GM19452 (cell line): ENCODE data around the gene CORO2A.

ENCODE experiments used
- ATAC-seq: cut with Tn5 transposase; IDR thresholded peaks from one replicate; pipeline ENCODE4 v1.9.1; 2021; ENCODE audit not compliant: unreplicated experiment

Gene CORO2A

GRCh38 chr9:98219794-98220370 lies 27.4 kb upstream of the CORO2A start:
- no peak for ATAC-seq

DNA sequence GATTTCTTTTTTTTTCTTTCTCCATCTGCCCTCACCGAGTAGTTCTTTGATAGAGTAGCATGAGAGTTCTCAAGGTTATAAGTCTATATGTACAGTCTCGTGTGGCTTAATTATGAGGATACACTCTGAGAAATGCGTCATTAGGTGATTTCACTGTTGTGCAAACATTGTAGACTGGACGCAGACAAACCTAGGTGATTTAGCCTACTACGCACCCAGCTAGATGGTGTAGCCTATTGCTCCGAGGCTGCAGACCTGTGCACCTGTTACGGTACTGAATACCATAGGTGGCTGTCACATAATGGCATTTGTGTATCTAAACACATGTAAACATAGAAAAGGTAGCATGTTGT lies 26.9 kb upstream of the CORO2A start:
- no peak for ATAC-seq

DNA sequence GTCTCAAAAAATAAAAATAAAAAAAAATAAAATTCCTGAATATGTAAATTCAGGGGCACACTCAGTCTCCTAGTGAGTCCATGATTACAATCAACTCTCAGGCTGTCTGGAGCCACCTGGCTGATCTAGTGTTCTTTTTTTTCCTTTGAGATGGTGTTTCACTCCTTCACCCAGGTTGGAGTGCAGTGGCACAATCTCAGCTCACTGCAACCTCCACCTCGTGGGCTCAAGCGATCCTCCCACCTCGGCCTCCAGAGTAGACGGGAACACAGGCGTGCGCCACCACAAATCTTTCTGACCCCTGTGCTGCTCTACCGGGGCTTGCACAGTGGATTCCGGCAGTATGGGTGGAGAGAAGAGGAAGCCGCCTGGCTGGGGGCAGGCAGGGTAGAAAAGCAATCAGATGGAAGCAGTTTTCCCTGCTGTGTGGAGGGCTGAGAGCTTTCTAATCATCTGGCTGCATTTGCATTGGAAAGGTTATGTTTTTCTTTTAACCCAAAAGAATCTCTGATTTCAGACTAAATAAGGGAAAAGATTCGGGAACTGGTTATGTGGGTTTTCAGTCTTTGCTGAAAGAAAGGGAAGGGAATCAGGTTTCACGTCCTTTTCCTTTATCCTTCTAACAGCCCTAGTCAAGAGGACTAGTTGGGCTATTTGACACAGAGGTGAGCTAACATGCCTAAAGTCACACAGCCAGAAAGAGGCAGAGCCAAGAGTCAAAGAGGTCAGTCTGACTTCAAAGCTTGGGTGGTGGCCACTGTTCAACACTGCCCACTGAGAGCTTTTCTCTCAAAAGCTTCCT lies 26.3 kb upstream of the CORO2A start:
- ATAC-seq, result no peak

DNA sequence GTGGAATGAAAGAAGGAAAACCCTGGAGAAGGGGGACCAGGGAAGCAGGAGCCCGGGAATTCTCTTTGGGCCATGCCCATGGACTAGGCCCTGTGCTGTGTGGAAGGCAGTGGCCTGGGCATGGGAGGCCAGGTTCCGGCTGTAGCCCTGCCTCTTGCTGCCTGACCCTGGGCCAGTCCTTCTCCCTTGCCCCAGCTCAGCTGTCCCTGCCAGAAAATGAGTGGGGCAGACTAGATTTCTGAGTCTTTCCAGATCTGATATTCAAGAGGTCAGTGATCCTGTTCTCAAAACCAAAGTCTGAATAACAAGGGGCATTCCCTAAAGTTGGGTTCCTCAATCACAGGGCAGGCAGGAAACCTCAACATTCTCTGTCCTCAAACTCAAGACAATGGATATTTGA lies 24.8 kb upstream of the CORO2A start:
- no peak for ATAC-seq

DNA sequence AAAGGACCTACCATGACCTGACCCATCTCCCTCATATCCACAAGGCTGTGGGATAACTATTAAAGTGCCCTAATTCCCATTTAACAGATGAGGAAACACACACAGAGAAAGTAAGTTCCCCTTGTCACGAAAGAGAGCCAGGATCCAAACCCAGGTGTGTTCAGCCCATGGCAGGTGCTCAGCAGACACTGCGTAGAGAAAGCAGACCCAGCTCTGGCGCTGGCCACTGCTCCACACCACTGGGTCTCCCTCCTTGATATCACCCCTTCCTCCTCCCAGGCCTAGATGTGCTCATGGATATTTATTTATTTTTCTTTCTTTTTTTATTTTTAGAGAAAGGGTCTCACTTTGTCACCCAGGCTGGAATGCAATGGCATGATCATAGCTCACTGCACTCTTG lies 24.0 kb upstream of the CORO2A start:
- no peak for ATAC-seq

- no peak for ATAC-seq
Measured at GRCh38 chr9:98215821-98216220, 23.4 kb upstream of the CORO2A start.

GRCh38 chr9:98215271-98215670 lies 22.8 kb upstream of the CORO2A start:
- ATAC-seq, result no peak

GRCh38 chr9:98214811-98215210 lies 22.4 kb upstream of the CORO2A start:
- ATAC-seq, result no peak

DNA sequence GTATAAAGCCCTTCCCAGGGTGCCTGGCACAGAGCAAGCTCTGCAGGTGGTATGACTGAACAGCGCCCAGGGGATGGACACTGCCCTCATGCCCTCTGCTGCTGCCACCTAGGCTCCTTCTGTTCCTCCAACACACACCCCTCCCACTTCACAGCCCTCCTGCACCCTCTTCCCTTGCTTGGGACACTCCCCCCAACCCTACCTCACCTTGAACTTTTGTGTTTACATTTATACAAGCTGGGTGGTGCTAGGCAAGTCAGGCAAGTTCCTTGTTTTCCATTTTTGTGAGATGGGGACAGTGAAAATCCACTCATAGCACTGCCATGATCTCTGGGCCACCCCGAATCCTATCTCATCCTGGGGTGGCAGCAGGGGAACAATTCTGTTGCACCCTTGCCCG lies 18.8 kb upstream of the CORO2A start:
- ATAC-seq, result no peak

GRCh38 chr9:98210435-98210834 lies 18.0 kb upstream of the CORO2A start:
- no peak for ATAC-seq

DNA sequence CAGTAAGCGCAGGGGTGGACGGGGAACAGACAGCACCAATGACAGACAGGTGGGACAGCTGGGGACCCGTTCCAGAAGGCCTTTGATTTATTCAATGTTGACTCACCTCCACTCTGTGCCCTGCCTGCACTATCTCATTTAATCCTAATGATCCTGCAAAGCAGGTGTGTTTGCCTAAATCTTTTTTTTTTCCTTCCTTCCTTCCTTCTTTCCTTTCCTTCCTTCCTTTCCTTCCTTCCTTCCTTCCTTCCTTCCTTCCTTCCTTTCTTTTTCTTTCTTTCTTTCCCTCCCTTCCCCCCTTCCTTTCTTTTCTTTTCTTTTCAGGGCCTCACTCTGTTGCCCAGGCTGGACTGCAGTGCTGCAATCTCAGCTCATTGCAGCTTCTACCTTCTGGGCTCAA lies 17.1 kb upstream of the CORO2A start:
- no peak for ATAC-seq

- ATAC-seq, result no peak
Measured at GRCh38 chr9:98208635-98209034, 16.2 kb upstream of the CORO2A start.

DNA sequence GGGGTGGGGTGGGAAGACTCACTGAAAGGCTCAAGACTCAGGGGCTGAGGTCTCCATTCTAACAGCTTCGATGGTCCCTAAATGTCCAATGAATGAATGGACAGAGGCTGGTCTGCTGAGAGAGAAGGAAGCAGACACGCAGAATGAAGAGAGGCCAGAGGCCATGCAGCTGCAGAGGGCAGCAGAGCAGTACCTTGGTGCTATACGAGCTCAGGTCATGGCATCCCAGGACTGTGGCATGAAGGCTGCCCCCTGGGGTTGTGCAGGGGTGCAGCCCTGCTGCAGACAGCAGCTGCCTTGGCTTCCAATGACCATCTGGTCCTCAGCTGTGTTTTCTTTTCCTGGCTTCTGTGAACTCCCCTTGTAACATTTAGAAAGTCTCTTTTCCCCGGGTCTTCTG lies 15.2 kb upstream of the CORO2A start:
- no peak for ATAC-seq

- no peak for ATAC-seq
Measured at GRCh38 chr9:98206754-98207153, 14.3 kb upstream of the CORO2A start.

- no peak for ATAC-seq
Measured at GRCh38 chr9:98204692-98205091, 12.3 kb upstream of the CORO2A start.

DNA sequence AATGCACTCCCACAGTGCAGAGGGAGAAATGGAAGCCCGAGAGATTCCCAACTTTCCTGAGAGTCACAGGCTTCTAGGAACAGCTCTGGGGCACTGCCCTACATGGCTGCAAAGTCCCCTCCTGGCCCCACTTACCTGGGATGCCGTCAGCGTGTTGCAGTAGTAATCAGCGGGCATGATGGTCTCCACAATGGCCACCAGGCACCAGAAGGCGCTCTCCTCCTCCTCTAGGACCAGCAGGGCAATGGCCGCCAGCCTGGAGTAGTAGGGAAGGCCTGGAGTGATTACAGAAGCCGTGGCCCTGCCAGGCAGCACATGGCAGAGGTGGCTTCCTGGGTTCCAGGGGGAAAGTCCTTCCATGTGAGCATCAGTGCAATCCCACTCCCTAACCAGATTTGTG lies 10.7 kb upstream of the CORO2A start:
- no peak for ATAC-seq

- no peak for ATAC-seq
Measured at GRCh38 chr9:98202252-98202651, 9.8 kb upstream of the CORO2A start.

GRCh38 chr9:98201749-98202148 lies 9.3 kb upstream of the CORO2A start:
- no peak for ATAC-seq

GRCh38 chr9:98201102-98201501 lies 8.7 kb upstream of the CORO2A start:
- ATAC-seq, result no peak

GRCh38 chr9:98199388-98200033 lies 7.1 kb upstream of the CORO2A start:
- no peak for ATAC-seq

DNA sequence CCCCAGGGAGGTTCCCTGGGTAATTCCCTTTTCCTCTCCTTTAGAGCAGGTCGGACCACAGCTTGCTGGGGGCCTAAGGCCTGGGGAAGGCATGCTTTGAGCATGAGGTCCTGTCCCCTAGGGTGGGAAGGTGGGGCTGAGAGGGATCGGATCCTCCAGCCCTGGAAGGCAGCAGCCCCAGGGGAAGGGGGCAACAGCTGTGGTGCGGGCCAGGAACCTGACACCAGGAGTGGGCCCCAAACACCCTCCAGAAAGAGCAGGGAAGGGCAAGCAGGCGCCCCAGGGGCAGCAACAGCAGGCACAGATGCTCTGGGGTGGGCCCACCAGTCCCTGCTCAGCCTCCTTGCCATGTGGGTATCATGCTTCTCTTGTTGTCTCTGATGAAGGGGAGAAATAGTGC lies 3.2 kb upstream of the CORO2A start:
- no peak for ATAC-seq

GRCh38 chr9:98193336-98193944 lies 1.0 kb upstream of the CORO2A start:
- no peak for ATAC-seq
